IMR-90 (cell line): ENCODE results near the gene MAEA. TPM values are rescaled to one million over a fixed set of nuclear protein-coding genes. Genes with fewer than 3 reads are reported as not detected.

Experiments used
- ATAC-seq: fragments of 200-7000 bp; cut with Tn5 transposase; 2 replicates; pipeline ENCODE4 v1.9.1; 2020; ENCODE audit warnings: low read depth, mild to moderate bottlenecking, moderate library complexity
- BruUV-seq: library from RNA; stranded (reverse); fragments of 400-500 nt; replicated peaks from 2 replicates; lab custom pipeline; 2021; lab: Mats Ljungman, UMichigan
- CTCF ChIA-PET: fragments of 300-600 bp; formaldehyde crosslinking; extraction: SDS; loops from one replicate; lab custom pipeline; 2021; ENCODE audit warnings: antibody characterized with exemption; lab: Yijun Ruan, JAX
- POLR2A ChIA-PET: fragments of 300-600 bp; sonication (Branson Sonifier 250); formaldehyde crosslinking; loops from one replicate; lab custom pipeline; 2022; ENCODE audit warnings: antibody characterized with exemption; ENCODE audit not compliant: unreplicated experiment; lab: Charles Lee
- DNase-seq: peaks from one replicate; pipeline ENCODE4 v3.0.0; 2013
- H2AFZ ChIP-seq: replicated peaks from 2 replicates; pipeline ENCODE3; 2013; ENCODE audit warnings: low read length, mild to moderate bottlenecking; ENCODE audit not compliant: poor library complexity
- H2AK5ac ChIP-seq: 2 replicates; pipeline ENCODE4 v1.6.1; 2013; ENCODE audit warnings: low read depth, low read length, inconsistent platforms
- H2AK9ac ChIP-seq: replicated peaks from 2 replicates; pipeline ENCODE3; 2013; ENCODE audit warnings: mild to moderate bottlenecking, low read depth, low read length, moderate library complexity; ENCODE audit not compliant: poor library complexity
- H2BK120ac ChIP-seq: 2 replicates; pipeline ENCODE4 v1.6.1; 2013; ENCODE audit warnings: low read depth, low read length, inconsistent platforms
- H2BK15ac ChIP-seq: 3 replicates; pipeline ENCODE4 v1.6.1; 2013; ENCODE audit warnings: low read depth, low read length, inconsistent platforms
- H2BK20ac ChIP-seq: 2 replicates; pipeline ENCODE4 v1.6.1; 2013; ENCODE audit warnings: low read depth, mild to moderate bottlenecking, inconsistent platforms, low read length, moderate library complexity
- H2BK5ac ChIP-seq: 2 replicates; pipeline ENCODE4 v1.6.1; 2013; ENCODE audit warnings: mild to moderate bottlenecking, low read depth, low read length, inconsistent platforms; ENCODE audit not compliant: poor library complexity, severe bottlenecking
- H3K14ac ChIP-seq: replicated peaks from 2 replicates; pipeline ENCODE4 v1.6.1; 2013; ENCODE audit warnings: low read depth, low read length, inconsistent platforms
- H3K18ac ChIP-seq: 2 replicates; pipeline ENCODE4 v1.6.1; 2013; ENCODE audit warnings: low read depth, low read length, control low read depth
- H3K23ac ChIP-seq: 2 replicates; pipeline ENCODE4 v1.6.1; 2013; ENCODE audit warnings: low read depth, low read length, inconsistent platforms
- H3K27ac ChIP-seq: 2 replicates; pipeline ENCODE4 v1.5.1; 2013; ENCODE audit warnings: mild to moderate bottlenecking, control low read depth, low read length; ENCODE audit not compliant: insufficient read depth
- H3K27me3 ChIP-seq: 2 replicates; pipeline ENCODE4 v1.6.1; 2013; ENCODE audit warnings: low read length; ENCODE audit not compliant: control insufficient read depth, insufficient read depth
- H3K36me3 ChIP-seq: 2 replicates; pipeline ENCODE4 v1.6.1; 2013; ENCODE audit warnings: low read length, mixed read lengths; ENCODE audit not compliant: control insufficient read depth, insufficient read depth
- H3K4ac ChIP-seq: 2 replicates; pipeline ENCODE4 v1.6.1; 2013; ENCODE audit warnings: low read depth, low read length, inconsistent platforms
- H3K4me1 ChIP-seq: 2 replicates; pipeline ENCODE4 v1.6.1; 2013; ENCODE audit warnings: low read length, mixed read lengths; ENCODE audit not compliant: control insufficient read depth, insufficient read depth
- H3K4me2 ChIP-seq: 2 replicates; pipeline ENCODE4 v1.6.1; 2013; ENCODE audit warnings: low read depth, mild to moderate bottlenecking, control low read depth, low read length, moderate library complexity
- H3K4me3 ChIP-seq: 2 replicates; pipeline ENCODE4 v1.5.1; 2013; ENCODE audit warnings: low read depth, mild to moderate bottlenecking, control low read depth, low read length, moderate library complexity; ENCODE audit not compliant: insufficient read depth
- H3K56ac ChIP-seq: 2 replicates; pipeline ENCODE4 v1.6.1; 2013; ENCODE audit warnings: low read length, inconsistent platforms; ENCODE audit not compliant: insufficient read depth; ENCODE audit errors: extremely low read depth
- H3K79me1 ChIP-seq, 2 experiments: 2 replicates each; pipeline ENCODE4 v1.6.1; 2013; ENCODE audit warnings: low read length in 2 of 2, inconsistent platforms in 1 of 2, low read depth in 1 of 2
- H3K9ac ChIP-seq: 2 replicates; pipeline ENCODE4 v1.6.1; 2013; ENCODE audit warnings: low read depth, low read length, control low read depth
- H3K9me1 ChIP-seq: 2 replicates; pipeline ENCODE4 v1.6.1; 2013; ENCODE audit warnings: low read length, inconsistent platforms; ENCODE audit not compliant: insufficient read depth
- H3K9me3 ChIP-seq: 2 replicates; pipeline ENCODE4 v1.6.1; 2013; ENCODE audit warnings: low read length; ENCODE audit not compliant: control insufficient read depth, insufficient read depth
- H4K20me1 ChIP-seq: 2 replicates; pipeline ENCODE4 v1.6.1; 2013; ENCODE audit warnings: low read length, inconsistent platforms; ENCODE audit not compliant: insufficient read depth
- H4K5ac ChIP-seq: 2 replicates; pipeline ENCODE4 v1.6.1; 2013; ENCODE audit warnings: mild to moderate bottlenecking, low read depth, low read length, control low read depth
- H4K8ac ChIP-seq, 2 experiments: 2 replicates each; pipeline ENCODE4 v1.6.1; 2013; ENCODE audit warnings: low read depth in 2 of 2, low read length in 2 of 2, control low read depth in 1 of 2, inconsistent platforms in 1 of 2
- H4K91ac ChIP-seq: 2 replicates; pipeline ENCODE4 v1.6.1; 2013; ENCODE audit warnings: low read depth, low read length, inconsistent platforms; ENCODE audit not compliant: insufficient read depth
- BHLHE40 ChIP-seq: fragments of 150-350 bp; IDR thresholded peaks from 2 replicates; pipeline ENCODE4 v1.6.1; 2016; ENCODE audit warnings: mild to moderate bottlenecking, low read depth, low read length
- CEBPB ChIP-seq: IDR thresholded peaks from 2 replicates; pipeline ENCODE4 v1.6.1; 2012; ENCODE audit warnings: low read depth, low read length, improper control_type of control experiment
- CHD1 ChIP-seq: IDR thresholded peaks from 2 replicates; pipeline ENCODE4 v1.6.1; 2012; ENCODE audit warnings: low read depth, low read length, improper control_type of control experiment
- CTCF ChIP-seq: conservative IDR thresholded peaks from 2 replicates; pipeline ENCODE4 v1.5.1; 2012; ENCODE audit warnings: mild to moderate bottlenecking, low read depth, low read length, improper control_type of control experiment
- ELK1 ChIP-seq: fragments of 150-350 bp; IDR thresholded peaks from 2 replicates; pipeline ENCODE4 v1.6.1; 2016; ENCODE audit warnings: low read depth, mild to moderate bottlenecking, low read length, moderate library complexity, borderline replicate concordance
- FOS ChIP-seq: fragments of 150-350 bp; IDR thresholded peaks from 2 replicates; pipeline ENCODE4 v1.6.1; 2016; ENCODE audit warnings: low read depth, low read length
- MAFK ChIP-seq: IDR thresholded peaks from 2 replicates; pipeline ENCODE4 v1.6.1; 2012; ENCODE audit warnings: low read depth, low read length, improper control_type of control experiment
- MAZ ChIP-seq: IDR thresholded peaks from 2 replicates; pipeline ENCODE4 v1.6.1; 2012; ENCODE audit warnings: low read depth, mild to moderate bottlenecking, low read length, improper control_type of control experiment, moderate library complexity, borderline replicate concordance
- MXI1 ChIP-seq: IDR thresholded peaks from 2 replicates; pipeline ENCODE4 v1.6.1; 2012; ENCODE audit warnings: low read depth, mild to moderate bottlenecking, low read length, moderate library complexity, borderline replicate concordance
- NFE2L2 ChIP-seq: fragments of 150-350 bp; IDR thresholded peaks from 2 replicates; pipeline ENCODE4 v1.6.1; 2016; ENCODE audit warnings: low read depth, mild to moderate bottlenecking, low read length
- POLR2A ChIP-seq: IDR thresholded peaks from 2 replicates; pipeline ENCODE4 v1.6.1; 2012; ENCODE audit warnings: mild to moderate bottlenecking, low read depth, low read length
- RAD21 ChIP-seq: IDR thresholded peaks from 2 replicates; pipeline ENCODE4 v1.6.1; 2012; ENCODE audit warnings: low read length, improper control_type of control experiment
- RCOR1 ChIP-seq: IDR thresholded peaks from 2 replicates; pipeline ENCODE4 v1.6.1; 2012; ENCODE audit warnings: mild to moderate bottlenecking, low read length, improper control_type of control experiment; ENCODE audit not compliant: insufficient replicate concordance
- RFX5 ChIP-seq: IDR thresholded peaks from 2 replicates; pipeline ENCODE4 v1.8.0; 2012; ENCODE audit warnings: low read depth, mild to moderate bottlenecking, low read length, moderate library complexity
- SMC3 ChIP-seq: fragments of 150-350 bp; IDR thresholded peaks from 2 replicates; pipeline ENCODE4 v1.6.1; 2016; ENCODE audit warnings: low read depth, mild to moderate bottlenecking, antibody characterized with exemption, low read length, moderate library complexity
- USF2 ChIP-seq: fragments of 150-350 bp; IDR thresholded peaks from 2 replicates; pipeline ENCODE4 v1.6.1; 2017; ENCODE audit warnings: mild to moderate bottlenecking, antibody characterized with exemption, low read length, low read depth
- WGBS, 2 experiments: methylation state at CpG; one replicate each; pipeline versions ENCODE4 v1.1.5 to v1.1.7; 2013; ENCODE audit warnings: missing lambda C conversion rate in 2 of 2; ENCODE audit not compliant: insufficient read length in 1 of 2; ENCODE audit errors: extremely low coverage in 2 of 2; 5-methylcytosine and 5-hydroxymethylcytosine counted together
- dilution Hi-C: fragments of 300-500 bp; cut with HindIII; formaldehyde crosslinking; loops from one replicate; pipeline ENCODE4 v1.14.3; 2018; ENCODE audit warnings: low sequenced_read_pairs; ENCODE audit not compliant: unreplicated experiment
- in situ Hi-C: fragments of 300-500 bp; cut with MboI; formaldehyde crosslinking; loops from 3 replicates; pipeline ENCODE4 v1.14.3; 2019; ENCODE audit warnings: low sequenced_read_pairs, inconsistent platforms, mixed read lengths
- intact Hi-C: fragments of 100-400 bp; cut with micrococcal nuclease; formaldehyde crosslinking; loops from 2 replicates; pipeline ENCODE4 v1.10.0; 2022
- polyA plus RNA-seq, 3 experiments: library from polyadenylated mRNA; depleted of rRNA; stranded (reverse); fragments of >200 nt; gene quantifications; 2 replicates each; pipeline ENCODE4 v1.2.3, GENCODE V29; 2012; ENCODE audit warnings: low replicate concordance in 1 of 3
- total RNA-seq: library from RNA; depleted of rRNA; stranded (reverse); fragments of >200 nt; gene quantifications from 2 replicates; pipeline ENCODE4 v1.2.3, GENCODE V29; 2012

The MAEA gene
- total and polyA plus RNA-seq, 2 of the 4 experiments (the other 2 are of a cell fraction), result 61.5 to 108 TPM

- Histone ChIP-seq H4K5ac (no peak overlapping the region), H3K9me3 (no peaks in the 10 kb centered on the region), H3K4me3 (no peak overlapping the region), H4K8ac (no peak overlapping the region), H2AFZ (no peak overlapping the region), H2AK5ac (no peak overlapping the region), H2BK5ac (no peak overlapping the region), H3K9me1 (no peaks in the 10 kb centered on the region; the same call in 1 of the 2 replicates), H3K4me2 (no peak overlapping the region), H3K56ac (no peak overlapping the region), H2BK15ac (no peak overlapping the region), H4K91ac (no peak overlapping the region), H2AK9ac (no peak overlapping the region), H2BK20ac (no peak overlapping the region), H2BK120ac (no peak overlapping the region), H3K14ac (no peak overlapping the region), H3K18ac (no peak overlapping the region), H3K27ac (no peak overlapping the region), H3K36me3 (peaks cover 14% of the 10 kb centered on the region), H3K4me1 (0 out of 2 replicates have a peak, but pooled peaks cover 2% of the 10 kb centered on the region), H3K79me1 (no peaks in the 10 kb centered on the region; a peak in 1 of 4 replicates), H3K27me3 (no peaks in the 10 kb centered on the region), H3K23ac (no peak overlapping the region), H4K20me1 (no peaks in the 10 kb centered on the region), H3K4ac (no peak overlapping the region), H3K9ac (no peak overlapping the region)
- dilution Hi-C loops (no loop called here), in situ Hi-C loops (no loop called here), intact Hi-C loops (loop anchor here (10.0 kb wide), 1 partner anchor 361 kb away; the partner anchor contains the start of genes TACC3 and TMEM129)
- CTCF ChIA-PET, result no interaction called here
- no peak for ATAC-seq
- TF ChIP-seq MAFK (no peak), MAZ (no peak), NFE2L2 (no peak), FOS (no peak), SMC3 (no peak), BHLHE40 (no peak), CTCF (no peak), CHD1 (no peak), CEBPB (no peak), RAD21 (no peak), ELK1 (no peak), USF2 (no peak), POLR2A (no peak), RFX5 (no peak), MXI1 (no peak), RCOR1 (no peak)
- no TSS peak for BruUV-seq
- no peak for DNase-seq
- POLR2A ChIA-PET, result no interaction called here
- WGBS, 2 experiments, result 80% methylated on average over 8 of the region's 11 CpGs; no CpG with 5 or more reads in 1 of the 2 experiments
Measured at GRCh38 chr4:1363513-1363912, 73.8 kb downstream of the MAEA start.
